Effector CD8-positive, alpha-beta T cell (primary cell): ENCODE results near the gene MOB3B.

Experiments used
- DNase-seq: peaks from one replicate; lab custom pipeline; 2025; lab: John Stamatoyannopoulos, UW

MOB3B gene

DNA sequence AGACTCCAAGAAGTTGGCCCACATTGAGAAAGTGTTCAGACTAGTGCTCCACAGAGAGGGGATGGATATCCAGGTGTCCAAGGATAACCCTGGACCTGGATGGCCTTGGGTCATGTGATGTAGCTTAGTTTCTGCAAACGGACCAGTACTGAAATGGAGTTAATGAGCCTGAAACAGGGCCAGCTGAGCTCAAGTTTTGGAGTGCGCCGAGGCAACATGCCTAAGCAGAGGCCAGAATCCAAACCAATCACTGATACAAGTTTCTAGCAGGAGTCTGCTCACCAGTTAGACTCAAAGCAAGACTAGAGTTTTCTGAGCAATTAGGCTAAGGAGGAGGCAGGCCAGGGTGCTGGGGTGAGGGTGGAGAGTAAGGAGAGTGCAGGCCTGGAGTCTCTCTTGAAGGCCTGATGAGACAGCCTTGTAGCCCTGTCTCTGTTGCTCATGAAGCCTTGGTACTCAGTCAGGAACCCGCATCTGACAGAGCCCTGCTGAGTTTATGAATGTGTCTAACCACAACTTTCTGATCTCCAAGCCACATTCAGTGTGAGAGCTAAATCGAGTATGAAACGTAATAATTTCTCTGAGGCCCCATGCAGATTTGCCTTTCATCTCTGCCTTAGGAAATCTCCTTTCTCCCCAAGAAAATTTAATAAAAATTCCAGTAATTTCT lies 163.8 kb downstream of the MOB3B start:
- DNase-seq: no peak

- no peak for DNase-seq
Observed at GRCh38 chr9:27362447-27363210, 167.0 kb downstream of the MOB3B start.

DNA sequence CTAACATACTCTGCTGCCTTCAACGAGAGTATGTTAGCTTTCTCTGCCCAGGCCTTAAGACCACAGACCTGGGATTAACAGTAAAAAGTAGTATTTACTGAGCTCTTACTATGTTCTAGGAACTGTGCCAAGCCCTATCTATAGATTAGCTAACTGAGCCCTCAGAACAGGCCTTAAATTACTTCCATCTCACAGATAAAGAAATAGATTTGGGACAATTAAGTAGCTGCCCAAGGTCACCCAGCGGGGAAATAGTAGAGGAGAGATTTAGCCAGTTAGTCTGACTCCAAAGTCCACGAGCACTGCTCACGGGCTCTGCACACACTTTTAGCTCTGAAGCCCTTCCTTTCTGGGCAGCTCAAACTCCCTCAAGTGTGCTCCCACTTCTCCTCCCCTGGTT lies 168.1 kb downstream of the MOB3B start:
- DNase-seq: no peak

DNA sequence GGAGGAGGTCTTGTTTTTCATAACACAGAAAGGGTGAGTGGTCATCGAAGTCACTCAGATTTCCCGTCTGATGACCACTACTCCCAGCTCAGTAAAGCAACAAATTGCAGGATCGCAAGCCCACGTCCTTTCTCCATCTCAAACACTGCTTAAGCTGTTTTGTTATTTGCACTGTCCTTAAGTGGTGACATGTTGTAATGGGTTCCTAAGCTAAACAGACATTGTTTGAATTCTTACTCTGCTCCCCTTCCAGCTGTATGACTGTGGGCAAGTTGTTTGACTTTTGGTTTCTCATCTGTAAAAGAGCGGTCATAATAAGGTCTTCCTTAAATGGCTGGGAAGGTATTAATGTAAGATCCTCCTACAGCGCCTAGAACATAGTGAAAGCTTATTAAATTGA lies 169.9 kb downstream of the MOB3B start:
- no peak for DNase-seq

GRCh38 chr9:27358007-27358406 lies 171.6 kb downstream of the MOB3B start:
- no peak for DNase-seq

GRCh38 chr9:27356446-27356845 lies 173.2 kb downstream of the MOB3B start:
- DNase-seq: no peak

GRCh38 chr9:27355166-27355565 lies 174.4 kb downstream of the MOB3B start:
- no peak for DNase-seq

GRCh38 chr9:27353474-27354229 lies 176.0 kb downstream of the MOB3B start:
- no peak for DNase-seq

DNA sequence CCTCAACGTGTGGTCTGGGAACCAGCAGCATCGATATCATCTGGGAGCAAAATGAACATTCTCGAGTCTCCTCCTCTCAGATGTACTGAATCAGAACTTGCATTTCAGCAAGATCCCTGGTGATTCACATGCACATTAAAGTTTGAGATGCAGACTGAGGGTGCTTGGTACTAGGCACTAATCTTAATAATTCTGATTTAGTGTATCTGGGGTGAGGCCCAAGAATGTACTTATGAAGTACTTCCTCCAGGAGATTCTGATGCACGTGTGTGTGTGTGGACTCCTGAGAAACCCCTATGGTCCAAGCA lies 176.5 kb downstream of the MOB3B start:
- no peak for DNase-seq

DNA sequence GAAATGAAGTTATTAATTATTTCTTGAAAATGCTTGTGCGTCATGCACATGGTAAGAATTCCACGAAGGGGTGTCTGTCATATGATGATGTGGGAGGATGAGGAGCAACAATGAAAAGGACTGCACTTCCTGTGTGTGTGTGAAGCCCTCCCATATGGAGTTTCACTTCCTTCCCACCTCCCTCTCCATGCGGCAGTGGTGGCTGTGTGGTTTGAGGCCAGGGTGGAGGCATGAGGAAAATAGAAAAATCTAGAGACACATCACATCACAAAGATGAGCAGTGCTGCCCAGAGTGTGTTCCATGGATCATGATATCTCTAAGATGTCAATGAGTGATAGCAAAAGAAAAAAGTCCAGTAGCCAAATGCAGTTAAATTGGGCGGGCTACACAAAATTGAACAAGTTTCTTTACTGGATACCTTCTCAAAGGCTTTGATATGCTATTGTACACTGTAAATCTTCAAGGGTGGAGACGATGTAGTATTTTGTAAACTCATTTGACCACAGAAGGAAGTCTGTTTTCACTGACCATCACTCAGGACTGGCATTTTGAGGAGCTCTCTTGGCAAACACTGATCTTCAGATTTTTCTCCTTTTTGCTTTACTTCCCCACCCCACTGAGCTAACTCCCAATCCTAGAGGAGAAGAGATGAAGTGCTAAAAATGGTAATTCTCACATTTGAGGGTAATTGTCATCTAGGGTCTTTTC lies 177.0 kb downstream of the MOB3B start:
- no peak for DNase-seq

- no peak for DNase-seq
Observed at GRCh38 chr9:27351438-27351837, 178.2 kb downstream of the MOB3B start.

DNA sequence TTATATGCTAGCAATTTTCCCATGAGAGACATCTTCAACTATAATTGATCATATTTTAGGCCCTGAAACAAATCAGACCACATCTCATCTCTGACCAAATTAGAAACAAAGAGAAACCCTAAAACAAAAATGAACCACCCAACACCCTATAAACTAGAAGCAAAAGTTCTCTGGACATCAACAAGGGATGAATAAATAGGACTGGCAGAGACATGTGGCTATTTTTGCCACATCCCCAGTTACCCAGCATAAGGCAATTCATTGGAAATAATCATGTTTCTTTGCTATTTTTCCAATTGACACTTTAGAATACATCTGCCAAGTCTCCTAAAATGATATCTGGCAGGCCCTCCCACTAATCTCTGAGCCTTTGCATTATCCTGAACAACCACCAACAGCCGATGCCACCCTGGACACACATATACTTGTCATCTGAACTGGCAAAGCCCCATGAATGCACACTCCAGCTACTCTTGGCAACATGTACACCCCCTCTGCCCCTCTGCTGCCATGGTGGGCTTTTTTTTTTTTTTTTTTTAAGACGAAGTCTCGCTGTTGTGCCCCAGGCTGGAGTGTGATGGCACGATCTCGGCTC lies 179.1 kb downstream of the MOB3B start:
- no peak for DNase-seq

DNA sequence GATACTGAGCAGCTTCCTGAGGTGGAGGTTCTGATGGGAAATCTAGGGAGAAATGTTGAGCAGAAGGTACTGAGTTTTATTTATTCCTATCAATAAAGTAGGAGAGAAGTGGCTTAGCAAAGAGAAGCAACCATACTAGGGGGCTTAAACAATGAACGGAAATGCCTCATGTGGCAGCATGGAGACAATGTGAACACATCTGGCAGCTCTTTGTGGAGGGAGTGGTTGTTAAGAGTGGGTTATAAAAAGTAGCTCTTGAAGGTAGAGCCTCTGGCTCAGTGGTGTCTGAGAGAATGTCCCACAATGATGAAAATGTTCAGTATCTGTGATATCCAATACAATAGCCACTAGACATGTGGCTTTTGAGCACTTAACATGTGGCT lies 179.9 kb downstream of the MOB3B start:
- no peak for DNase-seq

- DNase-seq: no peak
Observed at GRCh38 chr9:27348785-27349697, 180.6 kb downstream of the MOB3B start.

GRCh38 chr9:27347889-27348288 lies 181.7 kb downstream of the MOB3B start:
- no peak for DNase-seq

- DNase-seq: no peak
Observed at GRCh38 chr9:27344776-27345175, 184.8 kb downstream of the MOB3B start.

DNA sequence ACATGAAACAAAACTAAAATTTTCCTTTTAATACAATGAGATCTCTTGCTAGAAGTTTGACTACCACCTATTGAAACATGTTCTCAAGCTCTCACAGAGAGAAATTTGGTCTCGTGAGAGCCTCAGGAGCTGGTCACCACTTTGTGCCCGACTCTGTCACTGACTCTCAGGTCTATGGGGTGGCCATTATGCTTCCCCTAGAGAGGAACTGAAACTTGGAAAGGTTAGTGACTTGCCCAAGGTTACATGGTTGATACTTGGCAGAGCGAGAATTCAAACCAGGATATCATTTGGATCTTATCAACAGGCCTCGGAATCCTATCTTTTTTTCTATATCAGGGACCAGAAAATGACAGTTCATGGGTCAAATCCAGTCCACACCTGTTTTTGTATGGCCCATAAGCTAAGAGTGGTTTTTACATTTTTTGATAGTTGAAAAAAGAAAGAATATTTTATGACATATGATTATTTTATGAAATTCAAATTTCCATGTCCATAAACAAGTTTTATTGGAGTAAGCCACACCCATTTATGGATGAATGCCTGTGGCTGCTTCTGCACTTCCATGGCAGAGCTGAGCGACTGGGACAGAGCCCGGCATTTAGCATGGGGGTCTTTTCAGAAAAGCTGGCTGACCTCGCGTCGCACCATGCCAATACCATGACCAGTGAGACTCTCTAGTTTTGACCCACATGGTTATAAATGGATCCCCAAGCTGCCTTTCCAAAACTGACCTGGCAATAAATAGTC lies 187.9 kb downstream of the MOB3B start:
- DNase-seq: no peak

DNA sequence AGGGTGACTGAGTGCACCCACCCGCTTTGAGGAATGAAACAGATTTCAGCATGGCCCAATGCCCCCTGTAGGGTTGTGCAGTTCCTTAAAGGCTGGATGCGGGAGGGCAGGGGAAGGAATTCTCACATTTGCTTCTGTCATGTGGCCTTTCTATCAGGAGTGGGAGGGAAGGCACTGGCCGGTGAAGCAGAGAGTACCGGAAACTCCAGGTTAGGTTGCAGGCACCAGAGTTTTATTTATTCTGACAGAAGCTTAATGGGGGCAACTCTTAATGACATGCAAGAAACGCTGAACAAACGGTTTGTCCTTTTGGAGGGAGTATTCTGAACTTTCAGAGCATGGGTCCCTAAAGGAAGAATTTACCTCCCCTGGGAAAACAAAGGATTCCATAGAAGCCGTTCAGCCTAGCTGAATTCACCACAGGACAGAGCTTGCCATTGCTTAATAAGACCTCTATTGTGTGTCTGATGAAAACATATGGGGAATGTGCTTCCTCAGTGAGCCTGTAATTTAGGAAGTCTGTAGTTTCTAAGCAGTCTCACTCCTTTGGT lies 188.6 kb downstream of the MOB3B start:
- DNase-seq: no peak

GRCh38 chr9:27340285-27340674 lies 189.3 kb downstream of the MOB3B start:
- no peak for DNase-seq

DNA sequence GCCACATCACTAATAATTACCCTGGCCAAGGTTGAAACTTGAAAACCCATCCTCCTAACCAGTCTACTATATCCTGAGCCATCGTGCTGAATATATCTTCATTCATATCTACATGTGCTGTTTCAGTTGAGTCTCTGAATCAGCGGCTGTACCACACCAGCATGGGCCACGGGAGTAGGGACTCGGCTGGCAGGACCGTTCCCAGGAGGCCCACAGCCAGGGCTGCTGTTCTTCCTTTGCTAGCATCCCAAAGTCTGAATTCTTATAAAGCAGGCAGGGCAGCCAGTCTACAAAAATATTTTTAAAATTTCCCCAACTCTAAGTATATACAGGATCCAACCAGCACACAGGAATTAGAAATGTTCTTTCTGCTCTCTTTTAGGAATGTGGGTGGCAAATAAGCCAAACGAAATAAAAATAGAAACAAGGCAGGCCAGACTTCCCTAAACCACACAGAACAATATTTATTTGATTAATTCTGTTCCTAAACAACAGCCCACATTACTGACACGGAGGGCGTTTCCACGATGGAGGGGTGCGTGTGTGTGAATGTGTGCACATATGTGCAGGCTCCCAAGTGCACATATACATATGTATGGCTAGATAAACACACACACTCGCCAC lies 189.8 kb downstream of the MOB3B start:
- no peak for DNase-seq
